Measurements from ENCODE around the gene UBE2E2.
"Not testable (repeated sequence)": the region's sequence is repeated elsewhere in the genome, so short reads cannot be mapped to it uniquely, and the experiment has no call there.

Gene UBE2E2

GRCh38 chr3:23336853-23337252, 133.7 kb downstream of the UBE2E2 start:
- FAIRE-seq, result not testable (repeated sequence)

GRCh38 chr3:23341147-23341838, 138.2 kb downstream of the UBE2E2 start:
- FAIRE-seq, result no peak

- FAIRE-seq, result no peak
Observed at GRCh38 chr3:23342343-23342742, 139.2 kb downstream of the UBE2E2 start.

- FAIRE-seq, result no peak
Observed at GRCh38 chr3:23343509-23343908, 140.4 kb downstream of the UBE2E2 start.

GRCh38 chr3:23344886-23345285, 141.8 kb downstream of the UBE2E2 start:
- no peak for FAIRE-seq

GRCh38 chr3:23349444-23349843, 146.3 kb downstream of the UBE2E2 start:
- not testable (repeated sequence) for FAIRE-seq

- FAIRE-seq, result no peak
Observed at GRCh38 chr3:23356169-23356568, 153.0 kb downstream of the UBE2E2 start.

GRCh38 chr3:23356923-23357322, 153.8 kb downstream of the UBE2E2 start:
- FAIRE-seq, result no peak

- FAIRE-seq, result no peak
Observed at GRCh38 chr3:23359116-23359515, 156.0 kb downstream of the UBE2E2 start.

GRCh38 chr3:23365066-23365465, 161.9 kb downstream of the UBE2E2 start:
- no peak for FAIRE-seq

- FAIRE-seq, result no peak
Observed at GRCh38 chr3:23368731-23369130, 165.6 kb downstream of the UBE2E2 start.

GRCh38 chr3:23372285-23372684, 169.2 kb downstream of the UBE2E2 start:
- FAIRE-seq, result no peak

GRCh38 chr3:23376516-23377248, 173.6 kb downstream of the UBE2E2 start:
- FAIRE-seq, result no peak

- FAIRE-seq, result no peak
Observed at GRCh38 chr3:23377928-23378672, 175.0 kb downstream of the UBE2E2 start.

- no peak for FAIRE-seq
Observed at GRCh38 chr3:23383875-23384274, 180.7 kb downstream of the UBE2E2 start.

- no peak for FAIRE-seq
Observed at GRCh38 chr3:23385327-23385726, 182.2 kb downstream of the UBE2E2 start.

GRCh38 chr3:23387286-23387918, 184.3 kb downstream of the UBE2E2 start:
- FAIRE-seq, result no peak

- FAIRE-seq, result no peak
Observed at GRCh38 chr3:23389089-23389488, 186.0 kb downstream of the UBE2E2 start.

- no peak for FAIRE-seq
Observed at GRCh38 chr3:23389686-23390085, 186.6 kb downstream of the UBE2E2 start.

GRCh38 chr3:23390446-23390845, 187.3 kb downstream of the UBE2E2 start:
- FAIRE-seq, result no peak

GRCh38 chr3:23390989-23391553, 187.9 kb downstream of the UBE2E2 start:
- FAIRE-seq, result no peak

- FAIRE-seq, result no peak
Observed at GRCh38 chr3:23395115-23395514, 192.0 kb downstream of the UBE2E2 start.

GRCh38 chr3:23396746-23397145, 193.6 kb downstream of the UBE2E2 start:
- no peak for FAIRE-seq
